ENCODE results near the gene NDUFS6. TPM values are rescaled to one million over a fixed set of nuclear protein-coding genes. Genes with fewer than 3 reads are reported as not detected.

The NDUFS6 gene
- total and polyA plus RNA-seq, 2 of the 4 experiments (the other 2 are of a cell fraction) = 10.4 to 69.0 TPM

DNA sequence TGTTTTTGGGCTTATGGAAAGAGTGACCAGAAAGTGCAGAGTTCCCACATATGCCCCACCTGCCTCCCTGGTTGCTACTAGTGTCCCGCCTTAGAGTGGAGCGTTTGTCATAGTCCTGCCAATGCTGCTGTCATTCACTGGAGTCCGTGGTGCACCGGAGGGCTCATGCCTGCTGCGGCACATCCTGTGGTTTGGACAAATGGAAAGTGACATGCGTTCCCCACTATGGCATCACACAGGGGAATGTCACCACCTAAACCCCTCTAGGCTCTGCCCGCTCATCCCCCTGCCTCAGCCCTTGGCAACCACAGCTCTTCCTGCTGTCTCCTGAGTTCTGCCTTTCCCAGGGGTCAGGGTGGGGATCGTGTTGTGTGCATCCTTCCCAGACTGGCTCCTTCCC lies 52.3 kb downstream of the NDUFS6 start:
- Histone ChIP-seq H3K27me3 (ENCODE audit: control insufficient read depth, insufficient read depth, low read length) (peaks cover 77% of the 10 kb centered on the region), H4K20me1 (ENCODE audit: insufficient read depth, low read length) (no peaks in the 10 kb centered on the region), H3K56ac (ENCODE audit: extremely low read depth, insufficient read depth, low read length) (no peak overlapping the region), H3K14ac (replicated peaks; ENCODE audit: low read depth, low read length) (no peak overlapping the region), H3K4me2 (ENCODE audit: low read depth, low read length) (no peak overlapping the region), H3K23ac (ENCODE audit: low read depth, low read length) (no peak overlapping the region), H2AFZ (replicated peaks; ENCODE audit: low read length, poor library complexity) (no peak overlapping the region), H3K4ac (ENCODE audit: low read depth, low read length) (no peak overlapping the region), H4K8ac (ENCODE audit: low read depth in 2 of 2, low read length in 2 of 2) (no peak overlapping the region), H3K36me3 (ENCODE audit: control insufficient read depth, insufficient read depth, low read length) (no peaks in the 10 kb centered on the region), H3K27ac (ENCODE audit: insufficient read depth, low read length) (no peak overlapping the region), H3K9me1 (ENCODE audit: insufficient read depth, low read length) (no peaks in the 10 kb centered on the region), H3K9me3 (ENCODE audit: control insufficient read depth, insufficient read depth, low read length) (no peaks in the 10 kb centered on the region; the same call in 1 of the 2 replicates), H4K91ac (ENCODE audit: insufficient read depth, low read depth, low read length) (no peak overlapping the region), H2BK15ac (ENCODE audit: low read depth, low read length) (no peak overlapping the region), H3K79me1 (ENCODE audit: low read depth in 1 of 2, low read length in 2 of 2) (no peaks in the 10 kb centered on the region), H2BK120ac (ENCODE audit: low read depth, low read length) (no peak overlapping the region), H3K9ac (ENCODE audit: low read depth, low read length) (no peak overlapping the region), H2AK5ac (ENCODE audit: low read depth, low read length) (no peak overlapping the region), H2AK9ac (replicated peaks; ENCODE audit: low read depth, low read length, poor library complexity) (no peak overlapping the region), H2BK5ac (ENCODE audit: low read depth, low read length, poor library complexity, severe bottlenecking) (no peak overlapping the region), H3K18ac (ENCODE audit: low read depth, low read length) (no peak overlapping the region), H3K4me1 (ENCODE audit: control insufficient read depth, insufficient read depth, low read length) (no peaks in the 10 kb centered on the region), H4K5ac (ENCODE audit: low read depth, low read length) (no peak overlapping the region), H3K4me3 (ENCODE audit: insufficient read depth, low read depth, low read length) (no peak overlapping the region), H2BK20ac (ENCODE audit: low read depth, low read length) (no peak overlapping the region)
- DNase-seq (no peak), ATAC-seq (ENCODE audit: low read depth) (no peak)
- dilution Hi-C loops (cut with HindIII; ENCODE audit: low sequenced_read_pairs, unreplicated experiment) (no loop called here), intact Hi-C loops (cut with micrococcal nuclease) (no loop called here), in situ Hi-C loops (cut with MboI; ENCODE audit: low sequenced_read_pairs) (no loop called here)
- 74% methylated on average over 4 of the region's 8 CpGs; no CpG with 5 or more reads in 1 of the 2 experiments for WGBS, 2 experiments (ENCODE audit: extremely low coverage in 2 of 2, insufficient read length in 1 of 2)
- BruUV-seq (replicated peaks) = no TSS peak
- no peak for TF ChIP-seq CEBPB (IDR thresholded peaks at IDR 0.05; ENCODE audit: low read depth, low read length)
- CTCF ChIA-PET = no interaction called here
- POLR2A ChIA-PET (ENCODE audit: unreplicated experiment) = no interaction called here

Measured in IMR-90 (cell line).